HL-60/S4 treated with retinoic acid at 250 ng/mL for 4 days and 3 days (cell line): ENCODE measurements around the gene NOXA1.
"Not testable (repeated sequence)": the region's sequence is repeated elsewhere in the genome, so short reads cannot be mapped to it uniquely, and the experiment has no call there.

Experiments used
- in situ Hi-C: fragments of 300-500 bp; cut with MboI; formaldehyde crosslinking; loops from 2 replicates; pipeline ENCODE4 v1.7.0; 2022; ENCODE audit warnings: low sequenced_read_pairs

The NOXA1 gene, protein sequence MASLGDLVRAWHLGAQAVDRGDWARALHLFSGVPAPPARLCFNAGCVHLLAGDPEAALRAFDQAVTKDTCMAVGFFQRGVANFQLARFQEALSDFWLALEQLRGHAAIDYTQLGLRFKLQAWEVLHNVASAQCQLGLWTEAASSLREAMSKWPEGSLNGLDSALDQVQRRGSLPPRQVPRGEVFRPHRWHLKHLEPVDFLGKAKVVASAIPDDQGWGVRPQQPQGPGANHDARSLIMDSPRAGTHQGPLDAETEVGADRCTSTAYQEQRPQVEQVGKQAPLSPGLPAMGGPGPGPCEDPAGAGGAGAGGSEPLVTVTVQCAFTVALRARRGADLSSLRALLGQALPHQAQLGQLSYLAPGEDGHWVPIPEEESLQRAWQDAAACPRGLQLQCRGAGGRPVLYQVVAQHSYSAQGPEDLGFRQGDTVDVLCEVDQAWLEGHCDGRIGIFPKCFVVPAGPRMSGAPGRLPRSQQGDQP

DNA sequence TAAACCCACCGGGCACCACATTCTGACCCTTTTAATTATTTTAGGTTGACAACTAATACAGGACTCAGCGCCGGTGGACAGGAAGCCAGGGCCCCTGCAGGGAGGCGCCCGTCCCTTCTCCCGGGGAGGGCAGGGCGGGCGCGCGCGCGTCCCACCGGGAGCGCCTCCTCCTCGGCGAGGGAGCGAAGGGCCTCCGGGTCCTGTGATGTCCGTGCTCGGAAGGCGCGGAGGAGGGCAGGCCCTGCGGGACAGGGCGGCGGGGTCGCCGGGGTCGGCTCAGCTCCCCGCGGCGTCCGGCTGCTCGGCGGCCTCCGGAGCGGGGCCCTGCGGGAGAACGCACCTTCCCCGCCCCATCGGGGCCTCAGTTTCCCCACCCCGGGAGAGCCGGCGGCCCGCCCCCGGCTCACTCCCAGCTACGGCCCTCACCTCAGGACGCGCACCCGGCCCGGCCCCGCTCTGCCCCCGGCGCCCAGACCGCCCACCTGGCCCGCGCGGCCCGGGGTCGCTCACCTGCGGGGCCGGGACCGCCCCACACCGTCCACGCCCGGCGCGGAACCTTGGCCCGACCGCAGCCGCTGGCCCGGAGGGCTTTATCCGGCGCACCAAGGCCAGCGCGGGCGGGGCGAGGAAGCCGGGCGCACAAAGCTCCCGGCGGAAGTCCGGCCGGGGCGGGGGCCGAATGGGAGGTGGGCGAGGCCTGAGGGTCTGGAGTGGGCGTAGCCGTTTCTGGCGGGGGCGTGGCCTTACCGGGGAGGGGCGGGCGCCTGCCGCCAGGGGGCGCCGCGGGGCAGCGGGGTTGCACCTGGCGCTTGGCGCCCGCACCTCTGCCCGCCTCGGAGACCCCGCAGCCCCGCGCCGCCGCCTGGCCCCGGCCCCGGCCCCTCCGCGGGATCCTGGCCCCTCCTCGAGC is at the start of gene NOXA1, which contains the start of gene EXD3:
Gene NOXA1 (plus strand): TSS at position 790 of the 910 bp plus-strand sequence. CDS start 137 bp downstream, outside the sequence.
Gene EXD3 (minus strand): TSS at position 559 of the 910 bp plus-strand sequence. CDS start 27,805 bp downstream, outside the sequence.
- in situ Hi-C loops: no loop called here

DNA sequence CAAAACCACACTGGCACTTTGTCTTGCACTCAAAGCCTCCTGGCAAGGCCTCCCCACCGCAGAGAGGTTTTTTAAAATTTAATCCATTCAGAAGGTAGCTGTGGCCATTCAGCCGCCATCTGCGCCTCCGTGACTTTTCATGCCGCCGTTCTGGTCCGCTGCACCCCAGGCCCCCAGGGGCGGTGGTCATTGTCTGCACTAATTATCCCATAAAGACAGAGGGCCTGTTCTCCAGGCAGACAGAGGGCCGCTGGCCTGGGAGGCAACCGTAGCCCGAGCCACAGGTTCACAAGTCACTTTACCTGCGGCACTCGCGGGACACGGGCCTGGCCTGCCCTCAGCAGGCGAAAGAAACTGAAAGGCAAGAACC is 49.6 kb upstream of the NOXA1 start:
- in situ Hi-C loops: no loop called here

DNA sequence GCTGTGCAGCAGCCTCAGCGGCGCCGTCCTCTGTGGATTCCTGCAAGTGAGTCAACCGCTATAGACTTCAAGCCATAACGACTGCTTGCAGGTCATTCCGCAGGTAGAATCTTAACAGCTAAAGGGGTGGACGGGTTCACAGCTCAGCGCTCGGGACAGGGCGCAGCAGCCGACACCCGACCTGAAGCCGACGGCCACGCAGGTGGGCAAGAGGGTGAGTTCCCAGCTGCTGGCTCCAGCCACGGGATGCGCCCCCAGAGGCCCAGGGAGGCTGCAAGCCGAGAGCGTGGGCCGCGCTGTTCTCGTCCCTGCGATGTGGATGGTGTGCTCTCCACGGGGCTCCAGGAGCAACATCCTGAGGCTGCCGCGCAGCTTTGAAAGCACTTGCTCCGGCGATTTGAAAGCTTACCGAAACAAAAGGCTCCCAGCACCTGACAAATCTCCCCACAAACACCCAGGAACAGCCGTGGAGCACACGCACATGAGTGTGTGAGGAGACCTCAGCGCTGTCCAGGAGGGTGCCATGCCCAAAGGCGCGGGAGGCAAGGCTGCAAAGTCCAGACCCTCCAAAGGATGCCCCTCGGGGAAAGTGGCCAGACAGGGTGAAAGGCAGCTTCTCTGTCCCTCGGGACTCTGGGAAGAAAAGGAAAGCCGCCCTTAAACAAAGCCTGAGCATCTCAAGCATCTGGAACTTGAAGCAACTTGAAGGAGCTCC is 48.9 kb upstream of the NOXA1 start:
- in situ Hi-C loops: no loop called here

DNA sequence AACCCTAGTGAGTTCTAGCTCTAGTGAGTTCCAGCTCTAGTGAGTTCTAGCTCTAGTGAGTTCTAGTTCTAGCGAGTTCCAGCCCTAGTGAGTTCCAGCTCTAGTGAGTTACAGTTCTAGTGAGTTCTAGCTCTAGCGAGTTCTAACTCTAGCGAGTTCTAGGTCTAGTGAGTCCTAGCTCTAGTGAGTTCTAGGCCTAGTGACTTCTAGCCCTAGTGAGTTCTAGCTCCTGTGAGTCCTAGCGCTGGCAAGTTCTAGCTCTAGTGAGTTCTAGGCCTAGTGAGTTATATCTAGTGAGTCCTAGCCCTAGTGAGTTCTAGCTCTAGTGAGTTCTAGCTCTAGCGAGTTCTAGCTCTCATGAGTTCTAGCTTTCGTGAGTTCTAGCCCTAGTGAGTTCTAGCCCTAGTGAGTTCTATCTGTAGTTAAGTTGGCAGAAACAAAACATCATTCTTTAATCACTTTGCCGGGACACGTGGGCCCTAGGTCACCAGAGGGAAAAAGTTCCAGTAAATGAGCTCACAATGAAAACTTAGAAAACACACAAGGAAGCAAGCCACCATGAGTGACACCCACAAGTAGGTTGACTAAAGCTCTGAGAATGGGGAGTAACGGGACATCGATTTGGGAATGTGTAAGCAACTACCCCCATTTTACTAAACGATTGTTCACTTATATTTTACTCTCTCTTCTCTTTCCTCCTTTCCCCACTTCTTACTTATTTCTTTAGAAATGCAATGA is 47.7 kb upstream of the NOXA1 start:
- in situ Hi-C loops: no loop called here

DNA sequence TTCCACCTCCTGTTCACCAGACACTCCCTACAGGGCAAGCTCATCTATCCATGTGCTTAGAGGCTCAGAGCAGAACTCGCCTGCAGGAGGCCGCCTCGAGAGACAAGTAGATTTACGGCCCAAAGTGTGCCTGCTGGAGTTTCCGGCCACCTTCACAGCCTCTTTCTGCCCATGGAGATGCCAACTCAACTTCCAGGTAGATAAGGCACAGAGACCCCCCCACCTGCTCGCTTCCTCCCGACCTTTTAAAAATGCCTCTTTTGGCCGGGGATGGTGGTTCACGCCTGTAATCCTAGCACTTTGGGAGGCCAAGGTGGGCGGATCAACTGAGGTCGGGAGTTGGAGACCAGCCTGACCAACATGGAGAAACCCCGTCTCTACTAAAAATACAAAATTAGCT is 46.8 kb upstream of the NOXA1 start:
- in situ Hi-C loops: no loop called here

DNA sequence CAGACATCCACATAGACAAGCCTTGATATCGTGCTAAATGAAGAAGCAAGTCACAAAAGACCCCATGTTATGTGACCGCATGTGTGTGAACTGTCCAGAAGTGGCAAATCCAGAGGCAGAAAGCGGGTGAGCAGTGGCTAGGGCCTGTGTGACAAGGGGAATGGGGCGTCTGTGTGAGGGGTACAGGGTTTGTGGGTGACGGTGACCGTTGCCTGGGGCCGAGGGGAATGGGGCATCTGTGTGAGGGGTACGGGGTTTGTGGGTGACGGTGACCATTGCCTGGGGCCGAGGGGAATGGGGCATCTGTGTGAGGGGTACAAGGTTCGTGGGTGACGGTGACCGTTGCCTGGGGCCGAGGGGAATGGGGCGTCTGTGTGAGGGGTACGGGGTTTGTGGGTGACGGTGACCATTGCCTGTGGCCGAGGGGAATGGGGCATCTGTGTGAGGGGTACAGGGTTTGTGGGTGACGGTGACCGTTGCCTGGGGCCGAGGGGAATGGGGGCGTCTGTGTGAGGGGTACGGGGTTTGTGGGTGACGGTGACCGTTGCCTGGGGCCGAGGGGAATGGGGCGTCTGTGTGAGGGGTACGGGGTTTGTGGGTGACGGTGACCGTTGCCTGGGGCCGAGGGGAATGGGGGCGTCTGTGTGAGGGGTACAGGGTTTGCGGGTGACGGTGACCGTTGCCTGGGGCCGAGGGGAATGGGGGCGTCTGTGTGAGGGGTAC is 44.3 kb upstream of the NOXA1 start:
- in situ Hi-C loops: not testable (repeated sequence)

DNA sequence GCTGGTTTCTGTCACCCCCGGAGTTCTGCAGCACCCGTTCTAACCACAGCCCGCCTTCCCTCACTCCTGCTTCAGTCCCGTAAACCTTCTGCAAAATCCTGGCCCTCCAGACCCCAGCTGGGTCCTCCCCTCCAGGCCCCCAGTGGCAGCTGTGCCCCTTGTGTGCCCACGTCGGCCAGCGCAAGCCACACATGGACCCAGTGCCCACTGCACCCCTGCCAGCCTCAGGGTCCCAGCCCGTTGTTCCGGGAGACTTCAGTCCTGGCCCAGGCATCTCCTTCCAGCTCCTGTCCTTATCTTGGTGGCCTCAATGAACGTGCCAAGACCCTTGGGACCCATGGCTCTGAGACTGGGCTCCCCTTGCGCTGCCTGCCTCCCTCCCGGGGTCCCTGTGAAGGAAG is 43.4 kb upstream of the NOXA1 start:
- in situ Hi-C loops: no loop called here

DNA sequence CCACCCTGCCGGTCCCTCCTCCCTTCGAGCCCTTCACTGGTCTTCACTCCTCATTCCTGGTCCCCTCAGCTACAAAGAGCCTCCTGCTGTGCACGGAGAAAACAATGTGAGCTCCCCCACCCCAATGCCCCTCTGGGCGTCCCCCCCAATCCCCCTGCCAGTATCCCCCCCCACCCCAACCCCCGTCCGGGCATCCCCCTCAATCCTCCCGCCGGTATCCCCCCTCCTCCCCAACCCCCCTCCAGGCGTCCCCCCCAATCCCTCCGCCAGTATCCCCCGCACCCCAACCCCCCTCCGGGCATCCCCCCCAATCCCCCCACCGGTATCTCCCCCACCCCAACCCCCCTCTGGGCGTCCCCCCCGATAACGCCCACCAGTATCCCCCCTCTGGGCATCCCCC is 43.0 kb upstream of the NOXA1 start:
- in situ Hi-C loops: no loop called here

DNA sequence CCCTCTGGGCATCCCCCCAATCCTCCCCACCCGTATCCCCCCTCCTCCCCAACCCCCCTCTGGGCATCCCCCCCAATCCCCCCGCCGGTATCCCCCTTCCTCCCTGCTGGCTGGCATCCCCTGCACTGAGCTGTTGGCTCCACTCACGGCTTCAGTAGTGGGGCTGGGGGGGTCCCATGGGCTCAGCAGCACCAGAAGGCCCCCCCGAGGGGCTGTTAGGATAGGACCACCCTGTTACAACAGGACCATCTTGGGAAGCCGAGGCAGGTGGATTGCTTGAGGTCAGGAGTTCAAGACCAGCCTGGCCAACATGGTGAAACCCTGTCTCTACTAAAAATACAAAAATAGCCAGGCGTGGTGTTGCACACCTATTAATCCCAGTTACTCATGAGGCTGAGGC is 42.6 kb upstream of the NOXA1 start:
- in situ Hi-C loops: no loop called here

DNA sequence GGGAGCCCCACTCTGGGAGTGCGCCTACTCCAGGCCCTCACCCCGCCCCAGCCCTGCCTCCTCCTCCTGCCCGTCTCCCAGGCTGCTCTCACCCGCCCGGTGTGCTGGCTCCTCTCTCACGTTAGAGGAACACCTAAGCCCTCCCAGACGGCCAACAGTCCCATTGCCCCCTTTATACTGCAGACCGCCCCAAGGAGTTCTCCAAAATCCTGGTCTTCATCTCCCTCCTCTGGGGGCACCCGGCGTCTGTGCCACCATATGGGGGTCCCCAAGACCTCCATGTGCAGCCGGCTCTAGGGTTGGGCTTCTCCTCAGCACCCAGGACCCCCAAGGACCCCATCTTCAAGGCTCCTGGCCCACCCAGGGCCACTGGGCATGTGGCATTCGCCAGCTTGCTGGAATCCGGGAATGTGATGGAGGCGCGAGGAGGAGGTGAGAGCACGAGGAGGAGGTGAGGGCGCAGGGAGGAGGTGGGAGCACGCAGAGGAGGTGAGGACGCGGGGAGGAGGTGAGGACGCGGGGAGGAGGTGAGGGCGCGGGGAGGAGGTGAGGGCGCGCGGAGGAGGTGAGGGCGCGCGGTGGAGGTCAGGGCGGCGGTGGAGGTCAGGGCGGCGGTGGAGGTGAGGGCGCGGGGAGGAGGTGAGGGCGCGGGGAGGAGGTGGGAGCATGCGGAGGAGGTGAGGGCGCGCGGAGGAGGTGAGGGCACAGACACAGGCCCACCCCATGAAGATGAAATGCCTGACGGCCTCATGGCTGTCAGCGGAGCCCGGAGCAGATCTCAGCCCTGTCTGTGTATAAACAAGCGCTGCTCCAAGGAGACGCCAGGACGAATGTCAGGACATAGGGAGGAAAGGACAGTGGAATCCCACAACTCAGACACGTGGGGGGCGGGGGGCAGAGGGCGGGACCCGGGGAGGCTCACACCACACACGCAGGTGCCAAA is 41.4 kb upstream of the NOXA1 start:
- in situ Hi-C loops: no loop called here

DNA sequence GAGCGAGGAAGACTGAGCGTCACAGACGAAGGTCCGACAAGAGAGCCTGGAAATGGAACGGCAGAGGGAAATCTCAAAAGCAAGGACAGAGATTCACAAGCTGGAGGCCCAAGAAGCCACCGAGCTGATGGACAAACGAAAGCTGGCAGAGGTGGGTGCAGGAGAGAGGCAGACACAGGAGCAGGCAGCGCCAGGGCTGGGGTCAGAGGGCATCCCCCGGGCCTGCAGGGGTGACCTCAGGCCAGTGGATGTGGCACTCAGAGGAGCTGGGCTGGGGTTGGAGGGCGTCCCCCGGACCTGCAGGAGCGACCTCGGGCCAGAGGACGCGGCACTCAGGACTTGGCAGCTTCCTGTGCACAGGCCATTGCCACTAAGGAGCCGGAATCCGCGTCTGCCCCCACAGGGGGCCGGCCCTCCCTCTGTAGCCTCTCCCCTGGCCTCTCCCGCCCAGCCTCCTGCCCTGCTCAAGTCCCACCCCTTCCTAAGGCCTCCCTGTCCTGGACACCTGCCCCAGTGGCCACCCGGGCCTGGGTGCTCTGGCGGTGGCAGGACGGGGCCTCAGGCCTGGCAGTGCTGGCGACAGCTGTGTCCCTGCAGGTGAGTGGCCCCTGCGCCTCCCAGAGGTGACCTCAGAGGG is 40.6 kb upstream of the NOXA1 start:
- in situ Hi-C loops: no loop called here

DNA sequence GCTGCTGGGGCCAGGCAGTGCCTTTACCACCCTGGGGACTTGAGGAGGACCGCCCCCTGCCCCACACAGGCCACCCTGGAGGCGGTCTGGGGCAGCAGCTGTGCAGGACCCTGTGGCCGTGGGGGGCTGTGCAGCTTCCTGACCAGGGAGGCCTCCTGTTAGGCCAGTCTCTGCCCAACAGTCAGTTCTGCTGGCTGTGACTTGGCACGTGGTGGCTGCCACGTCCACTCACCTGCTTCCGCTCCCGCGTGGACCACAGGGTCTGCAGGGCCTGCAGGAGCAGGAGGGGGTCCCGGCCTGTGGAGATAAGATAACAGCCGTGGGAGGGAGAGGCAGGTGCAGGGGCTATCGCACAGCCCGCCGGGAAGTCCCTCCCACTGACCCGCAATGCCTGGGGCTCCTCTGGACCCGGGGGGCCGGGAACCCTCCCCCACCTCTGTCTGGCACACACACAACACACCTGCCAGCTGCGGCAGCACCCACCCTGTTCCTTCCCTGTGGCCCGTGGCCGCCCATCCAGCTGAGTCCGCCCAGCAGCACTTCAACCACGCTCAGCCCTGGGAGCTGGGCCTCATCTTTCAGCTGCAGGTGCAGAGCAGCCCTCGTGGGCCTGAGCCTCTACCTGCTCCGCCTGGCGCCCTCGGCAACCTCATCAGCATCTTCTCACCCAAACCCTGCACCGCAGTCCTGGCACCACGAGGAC is 40.0 kb upstream of the NOXA1 start:
- in situ Hi-C loops: no loop called here

DNA sequence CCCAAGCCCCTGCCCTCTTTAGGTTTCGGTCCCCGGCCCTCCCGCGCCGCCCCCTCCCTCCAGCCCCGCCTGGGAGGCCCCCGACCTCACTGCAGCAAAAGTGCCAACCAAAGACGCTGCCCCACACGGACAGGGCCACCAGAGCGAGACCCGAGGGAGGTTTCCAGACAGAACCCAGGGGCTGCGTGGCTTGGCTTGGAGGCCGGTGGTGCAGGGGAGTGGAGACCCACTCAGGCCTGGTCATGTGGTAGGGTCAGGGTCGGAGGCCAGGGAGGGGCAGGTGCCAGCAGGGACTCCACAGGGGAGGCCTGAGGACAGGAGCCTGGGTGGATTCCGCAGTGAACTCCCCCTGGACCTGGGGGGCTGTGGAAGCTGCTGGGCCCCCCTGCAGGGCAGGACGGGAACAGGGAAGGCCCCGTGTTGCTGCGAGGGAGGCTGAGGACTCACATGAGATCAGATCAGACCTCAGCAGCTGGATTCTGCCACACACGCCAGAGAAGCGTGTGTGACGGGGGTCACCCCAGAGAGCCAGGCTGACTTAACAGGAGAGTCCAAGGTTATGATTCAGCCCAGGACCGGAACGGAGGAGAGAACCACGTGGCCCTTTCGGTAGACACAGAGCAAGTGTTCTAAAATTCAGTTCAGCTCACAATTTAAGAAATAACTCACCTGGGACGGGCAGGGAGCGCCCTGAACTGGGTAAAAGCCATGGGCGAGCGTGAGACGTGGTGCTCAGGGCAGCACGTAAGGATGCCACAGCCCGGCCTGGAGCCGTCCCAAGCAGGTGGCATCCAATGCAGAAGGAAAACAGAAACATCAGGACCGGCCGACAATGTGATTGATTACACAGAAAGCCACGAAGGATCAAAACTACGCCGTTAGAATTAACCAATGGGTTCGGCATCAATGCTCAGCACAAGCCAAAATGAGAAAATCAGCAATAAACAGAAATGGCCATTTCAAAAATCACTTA is 39.1 kb upstream of the NOXA1 start:
- in situ Hi-C loops: no loop called here

DNA sequence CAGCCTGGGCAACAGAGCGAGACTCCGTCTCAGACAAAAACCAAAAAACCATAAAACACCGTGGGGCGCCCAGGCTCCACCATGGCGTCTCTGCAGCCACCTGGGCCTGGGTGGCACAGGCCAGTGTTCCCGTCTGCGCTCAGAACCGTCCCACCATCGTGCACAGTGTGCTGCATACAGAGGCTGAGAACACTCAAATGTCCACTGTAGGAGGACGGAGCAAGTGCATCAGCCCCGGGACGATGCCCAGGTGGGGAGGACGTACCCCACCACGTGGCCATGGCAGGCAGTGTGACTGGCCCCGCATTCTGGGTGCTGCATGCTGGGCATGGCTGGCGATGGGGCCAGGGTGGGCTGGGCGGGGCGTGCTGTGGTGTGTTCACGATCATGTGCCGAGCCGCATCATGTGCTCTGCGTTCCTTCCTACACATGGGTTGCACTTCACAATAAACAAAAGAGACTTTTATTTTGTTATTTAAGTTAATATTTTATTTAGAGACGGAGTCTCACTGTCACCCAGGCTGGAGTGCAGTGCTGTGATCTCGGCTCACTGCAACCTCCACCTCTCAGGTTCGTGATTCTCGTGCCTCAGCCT is 38.0 kb upstream of the NOXA1 start:
- in situ Hi-C loops: no loop called here

DNA sequence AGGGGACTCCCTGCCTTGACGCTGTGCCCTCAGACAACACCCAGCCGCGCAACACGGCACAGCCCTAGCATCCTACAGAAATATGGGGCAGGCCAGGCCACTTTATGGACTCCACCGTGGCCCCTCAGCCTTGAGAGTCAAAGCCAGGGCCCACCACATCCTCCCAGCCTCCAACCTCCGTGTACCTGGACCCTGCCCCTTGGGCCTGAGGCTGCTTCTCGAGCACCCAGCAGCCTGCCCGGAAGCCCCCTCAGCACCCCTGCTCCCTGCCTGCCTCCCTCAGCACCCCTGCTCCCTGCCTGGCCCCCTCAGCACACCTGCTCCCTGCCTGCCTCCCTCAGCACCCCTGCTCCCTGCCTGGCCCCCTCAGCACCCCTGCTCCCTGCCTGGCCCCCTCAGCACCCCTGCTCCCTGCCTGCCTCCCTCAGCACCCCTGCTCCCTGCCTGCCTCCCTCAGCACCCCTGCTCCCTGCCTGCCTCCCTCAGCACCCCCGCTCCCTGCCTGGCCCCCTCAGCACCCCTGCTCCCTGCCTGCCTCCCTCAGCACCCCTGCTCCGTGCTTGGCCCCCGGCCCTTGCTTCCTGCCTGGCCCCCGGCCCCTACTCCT is 36.6 kb upstream of the NOXA1 start:
- in situ Hi-C loops: not testable (repeated sequence)
